ENCODE data around the gene TBC1D22A.

DNA sequence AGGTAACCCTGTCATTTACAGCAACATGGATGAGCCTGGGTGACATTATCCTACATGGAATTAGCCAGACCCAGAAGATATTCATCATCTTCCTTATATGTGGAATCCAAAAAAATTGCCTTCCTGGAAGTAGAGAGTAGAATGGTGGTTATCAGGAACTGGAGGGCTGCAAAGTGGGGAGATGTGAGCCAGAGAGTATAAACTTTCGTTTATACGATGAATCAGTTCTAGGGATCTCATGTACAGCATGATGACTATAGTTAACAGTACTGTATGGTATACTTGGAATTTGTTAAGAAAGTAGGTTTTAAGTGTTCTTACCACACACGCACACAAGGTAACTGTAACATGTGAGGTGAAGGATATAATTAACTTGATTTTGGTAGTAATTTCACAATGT is 79.1 kb downstream of the TBC1D22A start:
- no peak for TF ChIP-seq ZFP30 (CRISPR knock-in tag; IDR thresholded peaks at IDR 0.05)
- TF ChIP-seq TCF4 (CRISPR knock-in tag; IDR thresholded peaks at IDR 0.05; ENCODE audit: borderline replicate concordance), result no peak
- TF ChIP-seq ZNF70 (CRISPR knock-in tag; IDR thresholded peaks at IDR 0.05), result no peak
